ENCODE results near the gene CAND1.

DNA sequence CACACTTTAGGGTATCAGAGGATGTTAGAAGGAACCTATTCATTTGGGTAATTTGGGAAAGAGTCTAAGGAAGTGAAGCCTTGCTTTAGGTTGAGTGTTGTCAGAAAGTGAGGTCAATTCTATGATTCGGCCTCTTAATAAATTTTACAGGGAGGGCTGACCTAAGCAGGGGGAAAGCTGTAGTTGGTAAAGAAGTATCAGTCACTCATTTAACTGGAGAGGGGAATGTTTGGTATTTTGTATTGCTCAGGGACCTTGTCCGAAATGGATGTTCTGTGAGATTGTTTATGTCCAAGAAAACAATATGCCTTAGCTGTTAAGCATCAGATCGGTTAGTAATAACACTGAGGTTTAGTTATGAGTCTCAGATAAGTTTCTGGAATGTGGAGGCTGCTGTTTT, 7.3 kb downstream of the CAND1 start:
- TF ChIP-seq ZNF274 (IDR thresholded peaks at IDR 0.05; ENCODE audit: low read depth, low read length) (no peak), YY1 (IDR thresholded peaks at IDR 0.05; ENCODE audit: insufficient read depth, insufficient read length) (no peak)

Data from NT2/D1 (cell line).